B cell (primary cell): ENCODE results near the gene NID1. TPM values are rescaled to one million over a fixed set of nuclear protein-coding genes. Genes with fewer than 3 reads are reported as not detected.

Experiments used
- ATAC-seq: fragments of 200-7000 bp; cut with Tn5 transposase; one replicate; pipeline ENCODE4 v1.10.0; 2021; ENCODE audit warnings: low read depth, mild to moderate bottlenecking, moderate number of reproducible peaks, moderate library complexity
- CTCF ChIA-PET: fragments of 350-600 bp; sonication (Branson Sonifier 250); formaldehyde crosslinking; loops from one replicate; lab custom pipeline; 2021; ENCODE audit warnings: antibody characterized with exemption, inconsistent platforms; lab: Charles Lee
- POLR2A ChIA-PET: fragments of 350-600 bp; sonication (Branson Sonifier 250); formaldehyde crosslinking; loops from one replicate; lab custom pipeline; 2021; ENCODE audit warnings: antibody characterized with exemption; lab: Charles Lee
- DNase-seq: peaks from one replicate; pipeline ENCODE4 v3.0.0; 2013
- H2AFZ ChIP-seq: 2 replicates; pipeline ENCODE4 v1.6.1; 2012; ENCODE audit warnings: mild to moderate bottlenecking, low read depth, low read length; ENCODE audit not compliant: insufficient read depth, poor library complexity, severe bottlenecking
- H3K27ac ChIP-seq, 2 donors: 1 replicate in 1 of 2; 2 replicates in 1 of 2; pipeline ENCODE4 v1.5.1; 2012 to 2013; ENCODE audit warnings: low read length in 2 of 2, mild to moderate bottlenecking in 2 of 2, moderate library complexity in 1 of 2
- H3K27me3 ChIP-seq, 4 experiments: fragments of 200-600 bp in 1 of 4; sonication (generic) in 1 of 4; replicated peaks in 1 of 4; 1 replicate in 2 of 4; 2 replicates in 2 of 4; pipeline versions ENCODE4 v1.6.1 to v1.7.0; 2013 to 2016; ENCODE audit warnings: low read length in 3 of 4, mild to moderate bottlenecking in 2 of 4, mixed read lengths in 1 of 4, moderate library complexity in 1 of 4; ENCODE audit not compliant: insufficient read depth in 4 of 4, control insufficient read depth in 3 of 4; ENCODE audit errors: control extremely low read depth in 1 of 4
- H3K36me3 ChIP-seq, 2 experiments: replicated peaks in 1 of 2; 1 replicate in 1 of 2; 2 replicates in 1 of 2; pipeline versions ENCODE4 v1.6.1 to v1.7.1; 2013; ENCODE audit warnings: low read length in 1 of 2; ENCODE audit not compliant: insufficient read depth in 2 of 2, control insufficient read depth in 1 of 2; ENCODE audit errors: control extremely low read depth in 1 of 2, extremely low read depth in 1 of 2
- H3K4me1 ChIP-seq, 2 donors: fragments of 200-600 bp in 1 of 2; sonication (generic) in 1 of 2; 1 replicate in 1 of 2; 2 replicates in 1 of 2; pipeline versions ENCODE4 v1.5.1 to v1.6.1; 2013 to 2017; ENCODE audit warnings: low read length in 2 of 2; ENCODE audit not compliant: control insufficient read depth in 2 of 2, insufficient read depth in 2 of 2
- H3K4me2 ChIP-seq: replicated peaks from 2 replicates; pipeline ENCODE3; 2012; ENCODE audit warnings: mild to moderate bottlenecking, low read depth, low read length; ENCODE audit not compliant: poor library complexity, severe bottlenecking
- H3K4me3 ChIP-seq, 5 experiments: fragments of 200-600 bp in 1 of 5; sonication (generic) in 1 of 5; 1 replicate in 3 of 5; 2 replicates in 2 of 5; pipeline versions ENCODE4 v1.5.1 to v1.7.0; 2011 to 2016; ENCODE audit warnings: low read length in 4 of 5, mild to moderate bottlenecking in 4 of 5, low read depth in 2 of 5, control low read depth in 1 of 5, moderate library complexity in 1 of 5; ENCODE audit not compliant: insufficient read depth in 1 of 5; ENCODE audit errors: control extremely low read depth in 1 of 5, extremely low read depth in 1 of 5
- H3K79me2 ChIP-seq: fragments of 200-600 bp; sonication (generic); one replicate; pipeline ENCODE4 v1.6.0; 2016; ENCODE audit warnings: low read length; ENCODE audit not compliant: control insufficient read depth, insufficient read depth
- H3K9ac ChIP-seq: fragments of 200-600 bp; sonication (generic); 2 replicates; pipeline ENCODE4 v1.6.1; 2017; ENCODE audit warnings: mild to moderate bottlenecking, low read length, moderate library complexity
- H3K9me3 ChIP-seq, 3 donors: one replicate each; pipeline versions ENCODE4 v1.6.1 to v1.7.1; 2013; ENCODE audit warnings: low read length in 2 of 3; ENCODE audit not compliant: control insufficient read depth in 2 of 3, insufficient read depth in 1 of 3; ENCODE audit errors: control extremely low read depth in 1 of 3
- H4K20me1 ChIP-seq: 2 replicates; pipeline ENCODE4 v1.6.0; 2012; ENCODE audit warnings: mild to moderate bottlenecking, low read length; ENCODE audit not compliant: insufficient read depth, control insufficient read depth, poor library complexity, severe bottlenecking
- H3K27ac Mint-ChIP-seq: one replicate; pipeline ENCODE4 v1.8.0; 2021; ENCODE audit warnings: mixed read lengths
- H3K27me3 Mint-ChIP-seq: one replicate; pipeline ENCODE4 v1.8.0; 2021; ENCODE audit warnings: mixed read lengths
- H3K4me1 Mint-ChIP-seq: one replicate; pipeline ENCODE4 v1.8.0; 2021; ENCODE audit warnings: mixed read lengths
- H3K4me3 Mint-ChIP-seq: one replicate; pipeline ENCODE4 v1.8.0; 2021; ENCODE audit warnings: mixed read lengths
- H3K9me3 Mint-ChIP-seq: one replicate; pipeline ENCODE4 v1.8.0; 2022; ENCODE audit warnings: mixed read lengths; ENCODE audit not compliant: insufficient read depth
- EZH2 ChIP-seq: IDR thresholded peaks from 2 replicates; pipeline ENCODE4 v1.6.1; 2012; ENCODE audit warnings: borderline replicate concordance, low read depth, mild to moderate bottlenecking, moderate library complexity, low read length; ENCODE audit not compliant: insufficient read depth, poor library complexity, severe bottlenecking
- WGBS: methylation state at CpG from one replicate; pipeline ENCODE4 v1.1.5; 2013; ENCODE audit warnings: missing lambda C conversion rate; ENCODE audit not compliant: insufficient coverage; 5-methylcytosine and 5-hydroxymethylcytosine counted together
- intact Hi-C: fragments of 100-400 bp; cut with micrococcal nuclease; formaldehyde crosslinking; loops from one replicate; pipeline ENCODE4 v1.10.0; 2022
- polyA plus RNA-seq: library from polyadenylated mRNA; depleted of rRNA; stranded (reverse); fragments of >200 nt; gene quantifications from 2 replicates; pipeline ENCODE4 v1.2.3, GENCODE V29; 2012
- total RNA-seq, 2 donors: library from RNA; stranded (reverse); fragments of 120-200 nt in 1 of 2; gene quantifications; 1 replicate in 1 of 2; 2 replicates in 1 of 2; pipeline versions ENCODE4 v1.2.3 to v1.2.4, GENCODE V29; 2013 to 2022
- TF ChIP-seq, protein P1 (sequence below): fragments of 200-600 bp; IDR thresholded peaks from one replicate; pipeline ENCODE4 v1.8.0; 2022; ENCODE audit warnings: antibody characterized with exemption, mild to moderate bottlenecking

NID1 gene
- total and polyA plus RNA-seq, 2 donors (not counting 1 experiment from before 2014, with no cell fraction given) = 0.06 TPM; not detected in 1

DNA sequence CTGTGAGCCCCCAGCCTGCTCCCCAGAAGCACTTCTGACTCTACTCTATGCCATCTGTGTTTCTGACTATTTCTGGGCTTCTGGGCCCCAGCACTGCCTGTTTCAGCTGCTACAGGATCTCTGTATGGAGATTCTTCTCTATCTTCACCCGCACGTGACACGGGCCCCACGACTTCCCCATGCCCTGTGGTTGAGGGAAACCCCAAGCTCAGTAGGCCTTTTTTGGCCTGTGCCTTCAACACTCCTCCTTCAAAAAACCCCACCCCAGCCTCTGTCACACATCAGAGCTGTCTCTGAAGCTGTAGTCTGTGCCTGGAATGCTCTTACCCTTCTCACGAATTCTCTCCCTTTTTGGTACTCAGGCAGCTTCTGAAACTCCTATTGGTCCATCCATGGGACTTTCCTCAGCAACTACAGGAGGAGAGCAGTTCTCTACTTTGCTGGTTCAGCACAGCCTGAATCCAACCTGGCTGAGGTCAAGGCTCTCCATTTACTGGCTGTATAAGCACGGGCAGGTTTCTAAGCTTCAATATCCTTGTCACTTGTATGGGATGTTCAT, 2.0 kb upstream of the NID1 start:
- H3K4me1 Mint-ChIP-seq = peaks cover 30% of the 10 kb centered on the region
- Histone ChIP-seq H3K36me3 (no peaks in the 10 kb centered on the region), H3K4me1 (peaks cover 38% of the 10 kb centered on the region in 2 donors), H3K4me3 (no peak overlapping the region), H3K4me2 (peak overlapping the region; percentile 47), H3K9me3 (peaks cover 2 to 21% (median 4%) of the 10 kb centered on the region in 3 donors), H3K27ac (no peak overlapping the region), H3K79me2 (no peaks in the 10 kb centered on the region), H2AFZ (peak overlapping the region; percentile 22), H3K9ac (no peak overlapping the region), H4K20me1 (no peaks in the 10 kb centered on the region), H3K27me3 (peaks cover 0 to 35% (median 15%) of the 10 kb centered on the region in 4 experiments)
- ChIA-PET CTCF (interaction anchor here (0.7 to 1.6 kb wide), 2 partner anchors 95 to 134 kb away, joined by 3 to 6 read pairs; no protein-coding TSS in a partner anchor), POLR2A (no interaction called here)
- H3K27ac Mint-ChIP-seq = peak overlapping the region; percentile 80
- ATAC-seq = peak; percentile 92
- H3K9me3 Mint-ChIP-seq = no peaks in the 10 kb centered on the region
- no peak for TF ChIP-seq EZH2
- TF ChIP-seq, protein P1, sequence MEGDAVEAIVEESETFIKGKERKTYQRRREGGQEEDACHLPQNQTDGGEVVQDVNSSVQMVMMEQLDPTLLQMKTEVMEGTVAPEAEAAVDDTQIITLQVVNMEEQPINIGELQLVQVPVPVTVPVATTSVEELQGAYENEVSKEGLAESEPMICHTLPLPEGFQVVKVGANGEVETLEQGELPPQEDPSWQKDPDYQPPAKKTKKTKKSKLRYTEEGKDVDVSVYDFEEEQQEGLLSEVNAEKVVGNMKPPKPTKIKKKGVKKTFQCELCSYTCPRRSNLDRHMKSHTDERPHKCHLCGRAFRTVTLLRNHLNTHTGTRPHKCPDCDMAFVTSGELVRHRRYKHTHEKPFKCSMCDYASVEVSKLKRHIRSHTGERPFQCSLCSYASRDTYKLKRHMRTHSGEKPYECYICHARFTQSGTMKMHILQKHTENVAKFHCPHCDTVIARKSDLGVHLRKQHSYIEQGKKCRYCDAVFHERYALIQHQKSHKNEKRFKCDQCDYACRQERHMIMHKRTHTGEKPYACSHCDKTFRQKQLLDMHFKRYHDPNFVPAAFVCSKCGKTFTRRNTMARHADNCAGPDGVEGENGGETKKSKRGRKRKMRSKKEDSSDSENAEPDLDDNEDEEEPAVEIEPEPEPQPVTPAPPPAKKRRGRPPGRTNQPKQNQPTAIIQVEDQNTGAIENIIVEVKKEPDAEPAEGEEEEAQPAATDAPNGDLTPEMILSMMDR = no peak
- DNase-seq = peak; percentile 93
- H3K27me3 Mint-ChIP-seq = peaks cover 20% of the 10 kb centered on the region
- peak overlapping the region; percentile 75 for H3K4me3 Mint-ChIP-seq
- 17% methylated on average over 6 of the region's 6 CpGs for WGBS
- intact Hi-C loops = loop anchor here (5.0 to 10.0 kb wide), 2 partner anchors 92 to 200 kb away; partner anchors contain the start of gene LYST

DNA sequence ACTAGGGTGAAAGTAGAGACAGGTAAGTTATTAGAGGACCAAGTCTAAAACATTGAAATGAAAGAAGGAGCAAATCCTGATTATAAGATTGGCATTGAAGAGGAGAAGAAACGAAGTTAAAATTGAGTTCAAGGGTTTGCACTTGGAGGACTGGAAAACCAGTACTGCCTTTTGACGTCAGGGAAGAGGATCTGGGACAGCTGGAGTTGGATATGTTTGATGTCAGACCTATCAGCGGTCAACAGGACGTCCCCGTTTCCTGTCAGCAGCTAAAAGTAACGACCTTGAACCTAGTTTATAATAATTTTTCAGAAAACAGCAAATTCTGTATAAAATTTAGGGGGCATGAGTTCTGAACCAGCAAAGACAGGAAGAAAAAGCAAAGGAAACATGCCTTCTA, 1.2 kb upstream of the NID1 start:
- Histone ChIP-seq H4K20me1 (no peaks in the 10 kb centered on the region), H3K4me1 (peaks cover 38% of the 10 kb centered on the region in 2 donors), H3K4me2 (no peak overlapping the region), H3K9ac (no peak overlapping the region), H3K36me3 (no peaks in the 10 kb centered on the region), H3K9me3 (peaks cover 2 to 21% (median 4%) of the 10 kb centered on the region in 3 donors), H2AFZ (no peak overlapping the region), H3K27ac (no peak overlapping the region), H3K4me3 (no peak overlapping the region), H3K27me3 (peaks cover 0 to 37% (median 15%) of the 10 kb centered on the region in 4 experiments), H3K79me2 (no peaks in the 10 kb centered on the region)
- H3K27ac Mint-ChIP-seq = peak overlapping the region; percentile 10
- 76% methylated on average over 2 of the region's 6 CpGs for WGBS
- no peaks in the 10 kb centered on the region for H3K9me3 Mint-ChIP-seq
- ATAC-seq = no peak
- no peak for TF ChIP-seq EZH2
- TF ChIP-seq, protein P1 = no peak
- intact Hi-C loops = loop anchor here (5.0 to 10.0 kb wide), 2 partner anchors 91 to 199 kb away; partner anchors contain the start of gene LYST
- CTCF ChIA-PET = interaction anchor here (1.6 kb wide), 1 partner anchor 94 kb away, joined by 6 read pairs; no protein-coding TSS in a partner anchor
- no peak for DNase-seq
- H3K4me3 Mint-ChIP-seq = peak overlapping the region; percentile 75
- H3K27me3 Mint-ChIP-seq = peaks cover 23% of the 10 kb centered on the region
- peaks cover 30% of the 10 kb centered on the region for H3K4me1 Mint-ChIP-seq
- POLR2A ChIA-PET = no interaction called here
